ENCODE results near the gene CLN6.
"Not testable (repeated sequence)": the region's sequence is repeated elsewhere in the genome, so short reads cannot be mapped to it uniquely, and the experiment has no call there.

Gene CLN6

DNA sequence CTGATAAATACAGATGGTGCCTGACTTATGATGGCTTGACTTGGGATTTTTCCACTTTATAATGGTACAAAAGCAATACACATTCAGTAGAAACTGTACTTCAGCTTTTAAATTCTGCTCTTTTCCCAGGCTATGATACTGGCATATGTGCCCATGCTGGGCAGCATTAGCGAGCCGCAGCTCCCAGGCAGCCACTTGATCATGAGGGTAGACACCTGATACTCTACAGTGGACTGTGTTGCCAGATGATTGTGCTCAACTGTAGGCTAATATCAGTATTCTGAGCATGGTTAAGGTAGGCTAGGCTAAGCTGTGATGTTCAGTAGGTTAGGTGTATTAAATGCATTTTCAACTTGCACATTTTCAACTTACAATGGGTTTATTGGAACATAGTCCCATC lies 30.4 kb upstream of the CLN6 start:
- in situ Hi-C loops (cut with MboI; ENCODE audit: low pct_unique_long_range_greater_than_20kb, low sequenced_read_pairs) = no loop called here
- no peak for DNase-seq

DNA sequence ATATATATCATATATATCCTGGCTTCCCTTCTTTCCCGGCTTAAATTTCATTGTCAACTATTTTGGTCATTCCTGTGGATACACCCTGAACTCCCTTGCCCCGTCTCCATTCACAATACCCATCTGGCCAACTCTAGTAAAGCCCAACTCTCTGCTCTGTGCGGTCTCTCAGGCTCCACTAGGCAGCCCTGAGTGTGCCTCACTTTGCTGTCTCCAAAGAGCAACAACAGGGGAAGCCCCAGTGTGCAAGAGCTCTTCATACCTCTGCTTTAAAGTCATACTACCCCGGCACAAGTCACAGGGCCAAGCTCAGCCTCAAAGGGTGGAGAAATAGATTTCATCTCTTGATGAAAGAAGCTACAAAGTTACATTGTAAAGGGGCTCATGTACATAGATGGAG lies 29.2 kb upstream of the CLN6 start:
- in situ Hi-C loops (cut with MboI; ENCODE audit: low pct_unique_long_range_greater_than_20kb, low sequenced_read_pairs) = no loop called here
- DNase-seq = no peak

GRCh38 chr15:68256675-68257450 lies 27.3 kb upstream of the CLN6 start:
- in situ Hi-C loops (cut with MboI; ENCODE audit: low pct_unique_long_range_greater_than_20kb, low sequenced_read_pairs) = no loop called here
- no peak for DNase-seq

DNA sequence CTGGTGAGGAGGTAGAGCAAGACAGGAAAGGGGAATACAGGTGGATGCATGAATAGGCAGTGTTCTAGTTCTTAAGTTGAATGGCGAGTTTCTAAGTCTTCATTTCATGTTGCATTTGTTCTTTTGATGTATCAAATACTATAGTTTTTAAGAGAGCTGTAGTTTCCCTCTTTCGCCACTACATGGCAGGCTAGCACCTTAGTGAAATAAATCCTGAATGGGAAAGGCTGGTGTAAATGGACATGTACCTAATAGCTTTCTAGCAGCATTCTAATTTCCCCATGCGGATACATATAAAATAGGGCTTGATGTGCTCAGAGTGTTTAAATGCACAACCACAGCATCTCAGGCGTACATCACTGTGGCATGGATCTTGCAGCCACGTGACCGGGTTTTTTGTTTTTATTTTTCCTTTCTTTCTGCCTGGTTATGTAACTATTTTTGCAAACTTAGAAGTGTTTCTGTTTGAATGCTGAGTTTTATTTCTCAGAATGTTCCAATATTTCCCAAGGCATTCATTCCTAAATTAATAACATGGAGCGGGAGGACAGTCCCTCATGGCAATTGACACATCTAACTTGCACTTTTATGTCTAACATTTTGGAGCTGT lies 23.5 kb upstream of the CLN6 start:
- peak; percentile 91 for DNase-seq
- in situ Hi-C loops (cut with MboI; ENCODE audit: low pct_unique_long_range_greater_than_20kb, low sequenced_read_pairs) = no loop called here

GRCh38 chr15:68249058-68249713 lies 19.7 kb upstream of the CLN6 start:
- peak; percentile 88 for DNase-seq
- in situ Hi-C loops (cut with MboI; ENCODE audit: low pct_unique_long_range_greater_than_20kb, low sequenced_read_pairs) = no loop called here

- in situ Hi-C loops (cut with MboI; ENCODE audit: low pct_unique_long_range_greater_than_20kb, low sequenced_read_pairs) = no loop called here
- DNase-seq = no peak
These were observed 14.7 kb upstream of the CLN6 start for GRCh38 chr15:68244235-68244634.

GRCh38 chr15:68241088-68241935 lies 11.8 kb upstream of the CLN6 start:
- in situ Hi-C loops (cut with MboI; ENCODE audit: low pct_unique_long_range_greater_than_20kb, low sequenced_read_pairs) = no loop called here
- DNase-seq = no peak

- DNase-seq = no peak
- in situ Hi-C loops (cut with MboI; ENCODE audit: low pct_unique_long_range_greater_than_20kb, low sequenced_read_pairs) = no loop called here
These were observed 9.5 kb upstream of the CLN6 start for GRCh38 chr15:68239025-68239424.

DNA sequence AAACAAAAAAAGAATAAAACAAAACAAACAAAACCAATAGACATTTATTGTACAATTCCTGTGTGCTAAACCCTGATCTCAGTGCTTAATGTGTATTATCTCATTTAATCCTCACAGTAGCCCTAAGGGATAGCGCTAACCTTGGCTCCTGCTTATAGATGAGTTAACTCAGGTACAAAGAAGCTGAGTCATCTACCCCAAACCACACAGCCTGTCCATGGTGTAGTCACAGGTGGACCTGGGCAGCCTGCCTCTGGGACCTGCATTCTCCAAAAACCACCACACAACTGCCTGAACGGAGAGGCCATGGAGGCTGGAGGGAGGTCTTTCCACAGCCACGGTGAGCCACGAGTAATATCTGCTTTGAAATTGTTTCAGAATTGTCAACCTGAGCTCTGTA lies 5.5 kb upstream of the CLN6 start:
- DNase-seq = no peak
- in situ Hi-C loops (cut with MboI; ENCODE audit: low pct_unique_long_range_greater_than_20kb, low sequenced_read_pairs) = no loop called here

DNA sequence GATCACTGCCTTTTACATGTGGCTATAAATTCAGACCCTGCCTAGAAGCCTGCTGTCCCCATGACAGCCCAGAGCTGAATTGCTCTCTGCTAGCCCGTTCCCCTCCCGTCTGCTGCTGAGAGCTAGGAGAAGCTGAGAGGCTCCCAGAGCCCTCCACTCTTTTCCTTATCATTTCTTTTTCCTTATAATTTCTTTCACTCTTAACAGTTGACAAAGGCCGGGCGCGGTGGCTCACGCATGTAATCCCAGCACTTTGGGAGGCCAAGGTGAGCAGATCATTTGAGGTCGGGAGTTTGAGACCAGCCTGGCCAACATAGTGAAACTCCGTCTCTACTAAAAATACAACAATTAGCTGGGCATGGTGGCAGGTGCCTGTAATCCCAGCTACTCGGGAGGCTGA lies 5.0 kb upstream of the CLN6 start:
- DNase-seq; in situ Hi-C loops (cut with MboI; ENCODE audit: low pct_unique_long_range_greater_than_20kb, low sequenced_read_pairs): not testable (repeated sequence)

GRCh38 chr15:68234060-68234459 lies 4.5 kb upstream of the CLN6 start:
- in situ Hi-C loops (cut with MboI; ENCODE audit: low pct_unique_long_range_greater_than_20kb, low sequenced_read_pairs) = no loop called here
- DNase-seq = no peak

- DNase-seq = peak; percentile 89
- in situ Hi-C loops (cut with MboI; ENCODE audit: low pct_unique_long_range_greater_than_20kb, low sequenced_read_pairs) = no loop called here
These were observed 3.4 kb upstream of the CLN6 start for GRCh38 chr15:68232937-68233336.

DNA sequence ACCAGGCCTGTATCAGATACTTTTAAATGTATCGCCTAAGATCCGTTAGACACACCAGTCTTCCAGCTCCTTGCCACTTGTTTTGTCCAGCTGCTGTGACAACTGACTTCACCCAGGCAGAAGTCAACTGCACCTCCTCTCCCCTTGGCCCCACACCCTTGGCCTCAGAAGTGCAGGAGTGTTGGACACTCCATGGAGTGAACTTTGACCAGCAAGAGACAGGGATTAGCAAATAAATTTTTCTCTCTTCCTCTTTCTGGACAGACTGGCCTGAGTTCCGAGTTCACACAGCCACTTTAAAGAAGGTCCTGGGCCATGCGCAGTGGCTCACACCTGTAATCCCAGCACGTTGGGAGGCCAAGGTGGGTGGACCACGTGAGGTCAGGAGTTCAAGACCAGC lies 2.9 kb upstream of the CLN6 start:
- DNase-seq = no peak
- in situ Hi-C loops (cut with MboI; ENCODE audit: low pct_unique_long_range_greater_than_20kb, low sequenced_read_pairs) = no loop called here

- no peak for DNase-seq
- in situ Hi-C loops (cut with MboI; ENCODE audit: low pct_unique_long_range_greater_than_20kb, low sequenced_read_pairs) = no loop called here
These were observed 1.7 kb upstream of the CLN6 start for GRCh38 chr15:68231102-68231818.

- DNase-seq = no peak
- in situ Hi-C loops (cut with MboI; ENCODE audit: low pct_unique_long_range_greater_than_20kb, low sequenced_read_pairs) = no loop called here
These were observed 901 bp upstream of the CLN6 start for GRCh38 chr15:68230157-68231100.

- in situ Hi-C loops (cut with MboI; ENCODE audit: low pct_unique_long_range_greater_than_20kb, low sequenced_read_pairs) = no loop called here
- DNase-seq = no peak
These were observed 550 bp downstream of the CLN6 start for GRCh38 chr15:68228971-68229385.

- peak; percentile 68 for DNase-seq
- in situ Hi-C loops (cut with MboI; ENCODE audit: low pct_unique_long_range_greater_than_20kb, low sequenced_read_pairs) = no loop called here
These were observed 1.2 kb downstream of the CLN6 start for GRCh38 chr15:68228143-68228970.
